HepG2 (cell line): Measurements from ENCODE around the gene INTS1. TPM values are rescaled to one million over a fixed set of nuclear protein-coding genes. Genes with fewer than 3 reads are reported as not detected.
A peak's percentile ranks its signal among the peaks of the same experiment; 100 is the strongest.

Experiments used
- ATF7 ChIP-seq, 2 experiments: fragments of 450-650 bp in 1 of 2; sonication (generic) in 1 of 2; formaldehyde crosslinking in 1 of 2; IDR thresholded peaks; 2 replicates each; pipeline versions ENCODE4 v1.4.0 to v1.6.1; 2016 to 2020; ENCODE audit warnings: antibody characterized with exemption in 1 of 2, mild to moderate bottlenecking in 1 of 2, missing genetic modification reagents in 1 of 2
- FOXJ3 ChIP-seq: sonication (generic); formaldehyde crosslinking; IDR thresholded peaks from 2 replicates; pipeline ENCODE4 v1.4.0; 2020; ENCODE audit warnings: missing genetic modification reagents, mild to moderate bottlenecking, borderline replicate concordance
- GTF2F1 ChIP-seq: fragments of 150-350 bp; IDR thresholded peaks from 2 replicates; pipeline ENCODE4 v1.6.1; 2014; ENCODE audit warnings: low read length
- HNRNPH1 ChIP-seq: fragments of 200-400 bp; formaldehyde crosslinking; optimal IDR thresholded peaks from 2 replicates; pipeline ENCODE3; 2017; ENCODE audit warnings: mild to moderate bottlenecking, low read depth, low read length
- KMT2A ChIP-seq: sonication (generic); formaldehyde crosslinking; IDR thresholded peaks from 2 replicates; pipeline ENCODE4 v1.4.0; 2020; ENCODE audit warnings: missing genetic modification reagents
- MED8 ChIP-seq: sonication (generic); formaldehyde crosslinking; IDR thresholded peaks from 2 replicates; pipeline ENCODE4 v1.8.1; 2023; ENCODE audit warnings: mild to moderate bottlenecking, missing genetic modification reagents; ENCODE audit not compliant: insufficient replicate concordance
- NFYB ChIP-seq: sonication (generic); formaldehyde crosslinking; IDR thresholded peaks from 2 replicates; pipeline ENCODE4 v1.4.0; 2020; ENCODE audit warnings: missing genetic modification reagents
- POLR2AphosphoS2 ChIP-seq: IDR thresholded peaks from 2 replicates; pipeline ENCODE4 v1.6.1; 2011; ENCODE audit warnings: low read depth, low read length, improper control_type of control experiment
- REXO4 ChIP-seq: sonication (generic); formaldehyde crosslinking; IDR thresholded peaks from 2 replicates; pipeline ENCODE4 v1.8.0; 2022; ENCODE audit warnings: missing genetic modification reagents, mild to moderate bottlenecking, borderline replicate concordance
- SALL1 ChIP-seq: sonication (generic); formaldehyde crosslinking; IDR thresholded peaks from 2 replicates; pipeline ENCODE4 v1.8.0; 2022; ENCODE audit warnings: mild to moderate bottlenecking, missing genetic modification reagents
- STAT5B ChIP-seq: sonication (generic); formaldehyde crosslinking; IDR thresholded peaks from 2 replicates; pipeline ENCODE4 v1.4.0; 2020; ENCODE audit warnings: missing genetic modification reagents
- YEATS2 ChIP-seq: sonication (generic); formaldehyde crosslinking; IDR thresholded peaks from 2 replicates; pipeline ENCODE4 v1.4.0; 2020; ENCODE audit warnings: missing genetic modification reagents, borderline replicate concordance
- ZNF567 ChIP-seq: sonication (generic); formaldehyde crosslinking; IDR thresholded peaks from 2 replicates; pipeline ENCODE4 v1.8.1; 2023; ENCODE audit warnings: mild to moderate bottlenecking, missing genetic modification reagents, borderline replicate concordance
- ZNF614 ChIP-seq: IDR thresholded peaks from 2 replicates; pipeline ENCODE4 v1.6.1; 2018; ENCODE audit warnings: missing biosample characterization, missing genetic modification reagents, inconsistent platforms, borderline replicate concordance
- ZNF619 ChIP-seq: sonication (generic); formaldehyde crosslinking; IDR thresholded peaks from 2 replicates; pipeline ENCODE4 v1.4.0; 2020; ENCODE audit warnings: mild to moderate bottlenecking, missing genetic modification reagents
- polyA plus RNA-seq, 8 experiments: library from polyadenylated mRNA; depleted of rRNA in 3 of 8; stranded (reverse) in 7 of 8; unstranded in 1 of 8; fragments of >200 nt; fragmentation: Illumina TruSeq in 4 of 8; extraction: Trizol in 4 of 8; gene quantifications; 2 replicates each; pipeline versions ENCODE4 v1.2.1 to v1.2.3, GENCODE V29; 2011 to 2016; ENCODE audit warnings: low read depth in 4 of 8, missing spikeins in 1 of 8, mixed read lengths in 1 of 8; ENCODE audit not compliant: insufficient read depth in 1 of 8
- total RNA-seq, 5 experiments: library from RNA; depleted of rRNA; stranded (reverse); fragments of >200 nt; fragmentation: Illumina TruSeq; extraction: Trizol; gene quantifications; 2 replicates each; pipeline ENCODE4 v1.2.3, GENCODE V29; 2016; ENCODE audit warnings: low read depth in 1 of 5
- TF ChIP-seq, protein P1 (sequence below): sonication (generic); formaldehyde crosslinking; IDR thresholded peaks from 2 replicates; pipeline ENCODE4 v1.9.0; 2022; ENCODE audit warnings: missing genetic modification reagents, mild to moderate bottlenecking, borderline replicate concordance
- TF ChIP-seq, protein P2 (sequence below): sonication (generic); formaldehyde crosslinking; IDR thresholded peaks from 2 replicates; pipeline ENCODE4 v1.4.0; 2020; ENCODE audit warnings: low read depth, missing genetic modification reagents
- TF ChIP-seq, protein P3 (sequence below): sonication (generic); formaldehyde crosslinking; IDR thresholded peaks from 2 replicates; pipeline ENCODE4 v1.4.0; 2020; ENCODE audit warnings: mild to moderate bottlenecking, missing genetic modification reagents, borderline replicate concordance
- TF ChIP-seq, protein P4 (sequence below): IDR thresholded peaks from 2 replicates; pipeline ENCODE4 v1.6.1; 2016; ENCODE audit warnings: control low read depth
- TF ChIP-seq, protein P5 (sequence below): sonication (generic); formaldehyde crosslinking; IDR thresholded peaks from 2 replicates; pipeline ENCODE4 v1.4.0; 2020; ENCODE audit warnings: missing genetic modification reagents

The INTS1 gene
- total and polyA plus RNA-seq, 2 of the 13 experiments (the other 11 are each of a cell fraction or from before 2014, with no cell fraction given), result 13.7 to 29.0 TPM

DNA sequence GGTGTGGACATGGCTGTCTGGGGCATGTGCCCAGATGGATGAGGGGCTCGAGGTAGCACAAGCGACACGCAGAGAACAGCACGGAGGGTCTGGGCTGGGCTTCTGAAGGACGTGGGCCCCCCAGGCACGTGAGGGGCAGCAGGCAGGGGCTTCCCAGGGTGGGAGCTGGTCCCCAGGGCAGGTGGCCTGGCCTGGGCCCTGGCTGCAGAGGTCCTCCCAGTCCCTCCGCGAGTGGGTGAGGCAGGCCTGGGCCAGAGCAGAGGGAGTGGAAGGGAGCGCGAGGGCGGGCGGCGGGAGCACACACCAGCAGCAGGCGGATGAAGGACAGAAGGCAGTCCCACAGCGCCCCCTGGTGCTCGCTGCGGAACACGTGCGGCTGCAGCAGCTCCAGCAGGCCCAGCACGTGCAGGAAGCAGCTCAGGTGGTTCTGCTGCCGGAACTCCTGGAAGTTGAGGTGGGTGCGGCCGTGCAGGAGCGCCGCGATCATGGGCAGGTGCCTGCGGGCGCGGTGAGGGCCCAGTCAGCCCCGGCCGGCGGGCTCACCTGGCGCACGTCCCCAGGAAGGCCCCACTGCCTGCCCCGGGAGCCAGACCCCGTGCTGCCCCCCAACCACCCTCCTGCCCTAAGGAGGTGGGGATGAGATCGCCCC is 30.2 kb downstream of the INTS1 start (continued):
- TF ChIP-seq, protein P1, sequence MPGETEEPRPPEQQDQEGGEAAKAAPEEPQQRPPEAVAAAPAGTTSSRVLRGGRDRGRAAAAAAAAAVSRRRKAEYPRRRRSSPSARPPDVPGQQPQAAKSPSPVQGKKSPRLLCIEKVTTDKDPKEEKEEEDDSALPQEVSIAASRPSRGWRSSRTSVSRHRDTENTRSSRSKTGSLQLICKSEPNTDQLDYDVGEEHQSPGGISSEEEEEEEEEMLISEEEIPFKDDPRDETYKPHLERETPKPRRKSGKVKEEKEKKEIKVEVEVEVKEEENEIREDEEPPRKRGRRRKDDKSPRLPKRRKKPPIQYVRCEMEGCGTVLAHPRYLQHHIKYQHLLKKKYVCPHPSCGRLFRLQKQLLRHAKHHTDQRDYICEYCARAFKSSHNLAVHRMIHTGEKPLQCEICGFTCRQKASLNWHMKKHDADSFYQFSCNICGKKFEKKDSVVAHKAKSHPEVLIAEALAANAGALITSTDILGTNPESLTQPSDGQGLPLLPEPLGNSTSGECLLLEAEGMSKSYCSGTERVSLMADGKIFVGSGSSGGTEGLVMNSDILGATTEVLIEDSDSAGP, result peak; percentile 60
- TF ChIP-seq, protein P2, sequence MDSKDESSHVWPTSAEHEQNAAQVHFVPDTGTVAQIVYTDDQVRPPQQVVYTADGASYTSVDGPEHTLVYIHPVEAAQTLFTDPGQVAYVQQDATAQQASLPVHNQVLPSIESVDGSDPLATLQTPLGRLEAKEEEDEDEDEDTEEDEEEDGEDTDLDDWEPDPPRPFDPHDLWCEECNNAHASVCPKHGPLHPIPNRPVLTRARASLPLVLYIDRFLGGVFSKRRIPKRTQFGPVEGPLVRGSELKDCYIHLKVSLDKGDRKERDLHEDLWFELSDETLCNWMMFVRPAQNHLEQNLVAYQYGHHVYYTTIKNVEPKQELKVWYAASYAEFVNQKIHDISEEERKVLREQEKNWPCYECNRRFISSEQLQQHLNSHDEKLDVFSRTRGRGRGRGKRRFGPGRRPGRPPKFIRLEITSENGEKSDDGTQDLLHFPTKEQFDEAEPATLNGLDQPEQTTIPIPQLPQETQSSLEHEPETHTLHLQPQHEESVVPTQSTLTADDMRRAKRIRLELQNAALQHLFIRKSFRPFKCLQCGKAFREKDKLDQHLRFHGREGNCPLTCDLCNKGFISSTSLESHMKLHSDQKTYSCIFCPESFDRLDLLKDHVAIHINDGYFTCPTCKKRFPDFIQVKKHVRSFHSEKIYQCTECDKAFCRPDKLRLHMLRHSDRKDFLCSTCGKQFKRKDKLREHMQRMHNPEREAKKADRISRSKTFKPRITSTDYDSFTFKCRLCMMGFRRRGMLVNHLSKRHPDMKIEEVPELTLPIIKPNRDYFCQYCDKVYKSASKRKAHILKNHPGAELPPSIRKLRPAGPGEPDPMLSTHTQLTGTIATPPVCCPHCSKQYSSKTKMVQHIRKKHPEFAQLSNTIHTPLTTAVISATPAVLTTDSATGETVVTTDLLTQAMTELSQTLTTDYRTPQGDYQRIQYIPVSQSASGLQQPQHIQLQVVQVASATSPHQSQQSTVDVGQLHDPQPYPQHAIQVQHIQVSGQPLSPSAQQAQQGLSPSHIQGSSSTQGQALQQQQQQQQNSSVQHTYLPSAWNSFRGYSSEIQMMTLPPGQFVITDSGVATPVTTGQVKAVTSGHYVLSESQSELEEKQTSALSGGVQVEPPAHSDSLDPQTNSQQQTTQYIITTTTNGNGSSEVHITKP (CRISPR knock-in tag), result 0 out of 2 replicates have a peak, but pooled peaks have one; percentile 46
- TF ChIP-seq HNRNPH1, result no peak
- no peak for TF ChIP-seq MED8 (CRISPR knock-in tag)
- TF ChIP-seq, protein P3, sequence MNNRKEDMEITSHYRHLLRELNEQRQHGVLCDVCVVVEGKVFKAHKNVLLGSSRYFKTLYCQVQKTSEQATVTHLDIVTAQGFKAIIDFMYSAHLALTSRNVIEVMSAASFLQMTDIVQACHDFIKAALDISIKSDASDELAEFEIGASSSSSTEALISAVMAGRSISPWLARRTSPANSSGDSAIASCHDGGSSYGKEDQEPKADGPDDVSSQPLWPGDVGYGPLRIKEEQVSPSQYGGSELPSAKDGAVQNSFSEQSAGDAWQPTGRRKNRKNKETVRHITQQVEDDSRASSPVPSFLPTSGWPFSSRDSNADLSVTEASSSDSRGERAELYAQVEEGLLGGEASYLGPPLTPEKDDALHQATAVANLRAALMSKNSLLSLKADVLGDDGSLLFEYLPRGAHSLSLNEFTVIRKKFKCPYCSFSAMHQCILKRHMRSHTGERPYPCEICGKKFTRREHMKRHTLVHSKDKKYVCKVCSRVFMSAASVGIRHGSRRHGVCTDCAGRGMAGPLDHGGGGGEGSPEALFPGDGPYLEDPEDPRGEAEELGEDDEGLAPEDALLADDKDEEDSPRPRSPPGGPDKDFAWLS (CRISPR knock-in tag), result no peak
- TF ChIP-seq ATF7 (IDR thresholded peaks at IDR 0.05), result no peak
- TF ChIP-seq ATF7 (CRISPR knock-in tag; IDR thresholded peaks at IDR 0.05), result no peak
- TF ChIP-seq ZNF567 (CRISPR knock-in tag), result peak; percentile 90; the same call in 1 of the 2 replicates
- peak; percentile 50; the same call in 1 of the 2 replicates for TF ChIP-seq SALL1 (CRISPR knock-in tag)
- TF ChIP-seq STAT5B, result no peak
- 0 out of 2 replicates have a peak, but pooled peaks have one; percentile 35 for TF ChIP-seq KMT2A
- 0 out of 2 replicates have a peak, but pooled peaks have one; percentile 39 for TF ChIP-seq ZNF619 (CRISPR knock-in tag)
- no peak for TF ChIP-seq ZNF614
- TF ChIP-seq YEATS2 (CRISPR knock-in tag), result peak; percentile 51; the same call in 1 of the 2 replicates
- no peak for TF ChIP-seq NFYB (CRISPR knock-in tag)
- TF ChIP-seq REXO4 (CRISPR knock-in tag), result no peak
- TF ChIP-seq FOXJ3 (CRISPR knock-in tag), result no peak
- TF ChIP-seq, protein P4, sequence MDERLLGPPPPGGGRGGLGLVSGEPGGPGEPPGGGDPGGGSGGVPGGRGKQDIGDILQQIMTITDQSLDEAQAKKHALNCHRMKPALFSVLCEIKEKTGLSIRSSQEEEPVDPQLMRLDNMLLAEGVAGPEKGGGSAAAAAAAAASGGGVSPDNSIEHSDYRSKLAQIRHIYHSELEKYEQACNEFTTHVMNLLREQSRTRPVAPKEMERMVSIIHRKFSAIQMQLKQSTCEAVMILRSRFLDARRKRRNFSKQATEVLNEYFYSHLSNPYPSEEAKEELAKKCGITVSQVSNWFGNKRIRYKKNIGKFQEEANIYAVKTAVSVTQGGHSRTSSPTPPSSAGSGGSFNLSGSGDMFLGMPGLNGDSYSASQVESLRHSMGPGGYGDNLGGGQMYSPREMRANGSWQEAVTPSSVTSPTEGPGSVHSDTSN (CRISPR knock-in tag), result no peak
- TF ChIP-seq, protein P5, sequence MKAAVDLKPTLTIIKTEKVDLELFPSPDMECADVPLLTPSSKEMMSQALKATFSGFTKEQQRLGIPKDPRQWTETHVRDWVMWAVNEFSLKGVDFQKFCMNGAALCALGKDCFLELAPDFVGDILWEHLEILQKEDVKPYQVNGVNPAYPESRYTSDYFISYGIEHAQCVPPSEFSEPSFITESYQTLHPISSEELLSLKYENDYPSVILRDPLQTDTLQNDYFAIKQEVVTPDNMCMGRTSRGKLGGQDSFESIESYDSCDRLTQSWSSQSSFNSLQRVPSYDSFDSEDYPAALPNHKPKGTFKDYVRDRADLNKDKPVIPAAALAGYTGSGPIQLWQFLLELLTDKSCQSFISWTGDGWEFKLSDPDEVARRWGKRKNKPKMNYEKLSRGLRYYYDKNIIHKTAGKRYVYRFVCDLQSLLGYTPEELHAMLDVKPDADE, result no peak
- no peak for TF ChIP-seq GTF2F1
- TF ChIP-seq POLR2AphosphoS2, result no peak
